GM12874 (cell line): Measurements from ENCODE around the gene MYLK2.

Source experiments
- CTCF ChIP-seq: IDR thresholded peaks from 2 replicates; pipeline ENCODE4 v1.5.1; 2011; ENCODE audit warnings: low read depth, mild to moderate bottlenecking, control low read depth, low read length, moderate library complexity; ENCODE audit not compliant: insufficient read depth

Gene MYLK2

GRCh38 chr20:31871618-31871954 is 52.4 kb downstream of the MYLK2 start:
- TF ChIP-seq CTCF, result no peak

- TF ChIP-seq CTCF, result no peak
Observed at GRCh38 chr20:31872406-31872805, 53.2 kb downstream of the MYLK2 start.

- no peak for TF ChIP-seq CTCF
Observed at GRCh38 chr20:31875671-31876070, 56.5 kb downstream of the MYLK2 start.

GRCh38 chr20:31877684-31878083 is 58.5 kb downstream of the MYLK2 start:
- TF ChIP-seq CTCF, result no peak

- no peak for TF ChIP-seq CTCF
Observed at GRCh38 chr20:31879143-31879987, 60.2 kb downstream of the MYLK2 start.

- no peak for TF ChIP-seq CTCF
Observed at GRCh38 chr20:31881945-31882344, 62.8 kb downstream of the MYLK2 start.

- no peak for TF ChIP-seq CTCF
Observed at GRCh38 chr20:31883829-31884228, 64.7 kb downstream of the MYLK2 start.
